ENCODE data around the gene TMEM14C.

GRCh38 chr6:10769419-10769818 is 46.5 kb downstream of the TMEM14C start:
- TF ChIP-seq, protein P1, sequence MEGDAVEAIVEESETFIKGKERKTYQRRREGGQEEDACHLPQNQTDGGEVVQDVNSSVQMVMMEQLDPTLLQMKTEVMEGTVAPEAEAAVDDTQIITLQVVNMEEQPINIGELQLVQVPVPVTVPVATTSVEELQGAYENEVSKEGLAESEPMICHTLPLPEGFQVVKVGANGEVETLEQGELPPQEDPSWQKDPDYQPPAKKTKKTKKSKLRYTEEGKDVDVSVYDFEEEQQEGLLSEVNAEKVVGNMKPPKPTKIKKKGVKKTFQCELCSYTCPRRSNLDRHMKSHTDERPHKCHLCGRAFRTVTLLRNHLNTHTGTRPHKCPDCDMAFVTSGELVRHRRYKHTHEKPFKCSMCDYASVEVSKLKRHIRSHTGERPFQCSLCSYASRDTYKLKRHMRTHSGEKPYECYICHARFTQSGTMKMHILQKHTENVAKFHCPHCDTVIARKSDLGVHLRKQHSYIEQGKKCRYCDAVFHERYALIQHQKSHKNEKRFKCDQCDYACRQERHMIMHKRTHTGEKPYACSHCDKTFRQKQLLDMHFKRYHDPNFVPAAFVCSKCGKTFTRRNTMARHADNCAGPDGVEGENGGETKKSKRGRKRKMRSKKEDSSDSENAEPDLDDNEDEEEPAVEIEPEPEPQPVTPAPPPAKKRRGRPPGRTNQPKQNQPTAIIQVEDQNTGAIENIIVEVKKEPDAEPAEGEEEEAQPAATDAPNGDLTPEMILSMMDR (IDR thresholded peaks at IDR 0.05; ENCODE audit: low read length), result no peak
- no peak for TF ChIP-seq EZH2 (IDR thresholded peaks at IDR 0.05; ENCODE audit: borderline replicate concordance, low read length)
